Loucy (cell line): Measurements from ENCODE around the gene RXRG.

Source experiments
- H2AFZ ChIP-seq: fragments of 200-600 bp; sonication (generic); 2 replicates; pipeline ENCODE4 v1.6.0; 2016; ENCODE audit warnings: antibody characterized with exemption, mild to moderate bottlenecking, low read length, moderate library complexity
- H3F3A ChIP-seq: fragments of 200-600 bp; 2 replicates; pipeline ENCODE4 v1.6.0; 2016; ENCODE audit warnings: antibody characterized with exemption, low read depth, mild to moderate bottlenecking
- H3K27me3 ChIP-seq: fragments of 200-600 bp; sonication (generic); 2 replicates; pipeline ENCODE4 v1.6.1; 2014; ENCODE audit warnings: low read length, mild to moderate bottlenecking; ENCODE audit not compliant: insufficient read depth, poor library complexity, severe bottlenecking
- H3K36me3 ChIP-seq: fragments of 200-600 bp; sonication (generic); 2 replicates; pipeline ENCODE4 v1.6.1; 2016; ENCODE audit warnings: low read length; ENCODE audit not compliant: insufficient read depth
- H3K4me1 ChIP-seq: fragments of 200-600 bp; sonication (generic); 2 replicates; pipeline ENCODE4 v1.5.1; 2014; ENCODE audit warnings: low read length, mild to moderate bottlenecking; ENCODE audit not compliant: insufficient read depth, poor library complexity, severe bottlenecking
- H3K4me2 ChIP-seq: fragments of 200-600 bp; sonication (generic); 2 replicates; pipeline ENCODE4 v1.6.0; 2014; ENCODE audit warnings: antibody characterized with exemption, low read length, low read depth, mild to moderate bottlenecking; ENCODE audit not compliant: poor library complexity, severe bottlenecking
- H3K4me3 ChIP-seq: fragments of 200-600 bp; sonication (generic); 2 replicates; pipeline ENCODE4 v1.5.1; 2014; ENCODE audit warnings: low read length, mild to moderate bottlenecking, mixed read lengths; ENCODE audit not compliant: poor library complexity, severe bottlenecking
- H3K79me2 ChIP-seq: fragments of 200-600 bp; sonication (generic); 2 replicates; pipeline ENCODE4 v1.6.1; 2014; ENCODE audit warnings: low read length; ENCODE audit not compliant: insufficient read depth
- H3K9ac ChIP-seq: fragments of 200-600 bp; sonication (generic); 2 replicates; pipeline ENCODE4 v1.6.0; 2014; ENCODE audit warnings: mild to moderate bottlenecking, low read depth, low read length, moderate library complexity; ENCODE audit not compliant: poor library complexity, severe bottlenecking
- H3K9me2 ChIP-seq: fragments of 200-600 bp; sonication (generic); replicated peaks from 2 replicates; pipeline ENCODE4 v1.6.1; 2016; ENCODE audit warnings: low read depth, low read length, mixed read lengths
- H3K9me3 ChIP-seq: fragments of 200-600 bp; sonication (generic); 2 replicates; pipeline ENCODE4 v1.6.1; 2014; ENCODE audit warnings: mild to moderate bottlenecking, antibody characterized with exemption, low read length, low read depth; ENCODE audit not compliant: insufficient read depth
- H4K20me1 ChIP-seq: fragments of 200-600 bp; sonication (generic); 2 replicates; pipeline ENCODE4 v1.6.0; 2014; ENCODE audit warnings: antibody characterized with exemption, low read length, mild to moderate bottlenecking; ENCODE audit not compliant: insufficient read depth, poor library complexity, severe bottlenecking
- EZH2phosphoT487 ChIP-seq: fragments of 200-600 bp; IDR thresholded peaks from 2 replicates; pipeline ENCODE4 v1.6.1; 2018; ENCODE audit warnings: antibody characterized with exemption, mild to moderate bottlenecking, moderate library complexity, borderline replicate concordance
- TF ChIP-seq, protein P1 (sequence below): fragments of 200-600 bp; sonication (generic); conservative IDR thresholded peaks from 2 replicates; pipeline ENCODE4 v1.5.1; 2014; ENCODE audit warnings: mild to moderate bottlenecking, antibody characterized with exemption, low read length

RXRG gene

DNA sequence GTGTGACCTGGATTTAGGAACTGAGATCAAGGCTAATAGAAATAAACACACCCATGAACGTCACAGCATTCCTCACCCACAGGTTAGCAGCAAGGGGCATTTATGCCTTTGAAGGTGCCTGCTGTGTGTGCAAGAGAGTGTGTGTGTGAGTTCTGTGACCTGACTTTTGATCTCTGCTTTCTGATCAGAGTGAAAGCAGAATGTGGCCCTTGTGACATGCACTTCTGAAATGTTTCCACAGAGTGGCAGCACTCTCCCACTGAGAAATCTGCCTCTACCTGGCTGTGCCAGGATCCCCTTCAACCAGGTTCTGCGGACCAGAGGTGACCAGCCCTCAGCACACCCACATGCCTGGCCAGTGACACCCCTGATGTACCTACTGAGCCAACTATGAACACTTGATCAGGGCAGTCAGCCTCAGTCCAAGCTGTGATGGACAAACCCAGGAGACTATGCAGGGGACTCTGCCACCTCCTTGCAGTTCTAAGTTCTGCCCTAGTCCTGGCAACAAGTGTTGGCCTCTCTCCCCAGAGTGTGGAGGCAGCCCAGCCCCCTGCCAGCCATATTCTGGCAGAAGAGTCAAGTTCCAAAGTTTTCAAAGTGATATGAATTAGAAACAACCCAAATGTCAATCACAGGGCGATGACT, 41.0 kb downstream of the RXRG start:
- H3K4me2 ChIP-seq, result no peak overlapping the region
- H3K9ac ChIP-seq, result no peak overlapping the region
- H3K79me2 ChIP-seq, result no peaks in the 10 kb centered on the region
- H3K36me3 ChIP-seq, result no peaks in the 10 kb centered on the region
- H3K27me3 ChIP-seq, result peaks cover 1% of the 10 kb centered on the region
- H3K4me3 ChIP-seq, result no peak overlapping the region
- no peaks in the 10 kb centered on the region for H3K9me2 ChIP-seq
- TF ChIP-seq, protein P1, sequence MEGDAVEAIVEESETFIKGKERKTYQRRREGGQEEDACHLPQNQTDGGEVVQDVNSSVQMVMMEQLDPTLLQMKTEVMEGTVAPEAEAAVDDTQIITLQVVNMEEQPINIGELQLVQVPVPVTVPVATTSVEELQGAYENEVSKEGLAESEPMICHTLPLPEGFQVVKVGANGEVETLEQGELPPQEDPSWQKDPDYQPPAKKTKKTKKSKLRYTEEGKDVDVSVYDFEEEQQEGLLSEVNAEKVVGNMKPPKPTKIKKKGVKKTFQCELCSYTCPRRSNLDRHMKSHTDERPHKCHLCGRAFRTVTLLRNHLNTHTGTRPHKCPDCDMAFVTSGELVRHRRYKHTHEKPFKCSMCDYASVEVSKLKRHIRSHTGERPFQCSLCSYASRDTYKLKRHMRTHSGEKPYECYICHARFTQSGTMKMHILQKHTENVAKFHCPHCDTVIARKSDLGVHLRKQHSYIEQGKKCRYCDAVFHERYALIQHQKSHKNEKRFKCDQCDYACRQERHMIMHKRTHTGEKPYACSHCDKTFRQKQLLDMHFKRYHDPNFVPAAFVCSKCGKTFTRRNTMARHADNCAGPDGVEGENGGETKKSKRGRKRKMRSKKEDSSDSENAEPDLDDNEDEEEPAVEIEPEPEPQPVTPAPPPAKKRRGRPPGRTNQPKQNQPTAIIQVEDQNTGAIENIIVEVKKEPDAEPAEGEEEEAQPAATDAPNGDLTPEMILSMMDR, result peak; percentile 78
- TF ChIP-seq EZH2phosphoT487, result no peak
- no peaks in the 10 kb centered on the region for H3K4me1 ChIP-seq
- H2AFZ ChIP-seq, result no peak overlapping the region
- H3K9me3 ChIP-seq, result no peaks in the 10 kb centered on the region
- no peaks in the 10 kb centered on the region for H3F3A ChIP-seq
- H4K20me1 ChIP-seq, result no peaks in the 10 kb centered on the region

DNA sequence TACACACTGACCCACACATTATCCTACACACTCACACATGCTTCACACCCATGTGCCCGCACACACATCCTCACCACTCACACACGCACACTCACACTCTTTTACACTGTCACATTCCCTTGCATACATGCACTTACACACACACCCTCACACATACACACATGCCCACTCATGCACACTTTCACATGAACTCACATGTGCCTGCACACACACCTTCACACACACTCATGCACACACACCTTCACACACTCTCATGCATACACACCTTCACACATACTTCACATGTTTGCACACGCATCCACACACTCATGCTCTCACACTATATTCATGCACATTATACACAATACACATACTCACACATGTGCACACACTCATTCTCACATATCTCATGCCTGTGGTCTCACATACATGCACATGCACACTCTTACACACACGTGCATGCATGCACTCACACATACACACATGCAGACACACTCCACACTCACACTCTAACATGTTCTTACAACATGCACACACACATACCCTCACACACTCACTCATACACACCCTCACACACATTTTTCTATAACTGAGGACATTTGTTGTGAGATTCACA, 42.3 kb downstream of the RXRG start:
- TF ChIP-seq, protein P1, result no peak
- TF ChIP-seq EZH2phosphoT487, result no peak
- no peak overlapping the region for H3K4me3 ChIP-seq
- H3K9me2 ChIP-seq, result no peaks in the 10 kb centered on the region
- peaks cover 12% of the 10 kb centered on the region for H3K27me3 ChIP-seq
- H3K9ac ChIP-seq, result no peak overlapping the region
- no peak overlapping the region for H2AFZ ChIP-seq
- no peaks in the 10 kb centered on the region for H3K4me1 ChIP-seq
- H3K9me3 ChIP-seq, result no peaks in the 10 kb centered on the region
- no peaks in the 10 kb centered on the region for H3K36me3 ChIP-seq
- H3K4me2 ChIP-seq, result no peak overlapping the region
- no peaks in the 10 kb centered on the region for H3K79me2 ChIP-seq
- no peaks in the 10 kb centered on the region for H4K20me1 ChIP-seq
- H3F3A ChIP-seq, result no peaks in the 10 kb centered on the region

DNA sequence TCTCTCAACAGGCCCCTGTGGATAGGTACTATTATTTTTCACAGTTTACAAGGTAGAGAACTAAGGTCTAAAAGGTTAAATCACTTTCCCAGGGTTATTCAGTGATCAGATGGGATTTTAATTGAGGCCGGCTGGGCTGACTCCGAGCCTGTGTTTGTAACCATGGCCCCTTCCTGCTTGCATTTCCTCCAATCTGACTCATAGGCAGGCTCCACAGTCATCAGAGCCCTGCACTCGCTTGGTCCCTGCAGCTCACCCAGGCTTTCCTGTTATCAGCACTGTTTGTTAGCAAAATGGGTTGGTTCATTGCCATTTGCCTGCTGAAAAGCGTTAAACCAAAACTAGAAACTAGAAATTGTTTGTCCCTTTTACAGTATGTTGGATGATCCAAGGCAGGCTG, 47.0 kb downstream of the RXRG start:
- H3K36me3 ChIP-seq, result no peaks in the 10 kb centered on the region
- H3F3A ChIP-seq, result no peaks in the 10 kb centered on the region
- TF ChIP-seq, protein P1, result no peak
- no peak for TF ChIP-seq EZH2phosphoT487
- no peak overlapping the region for H3K4me2 ChIP-seq
- H3K79me2 ChIP-seq, result no peaks in the 10 kb centered on the region
- no peak overlapping the region for H3K4me3 ChIP-seq
- no peaks in the 10 kb centered on the region for H3K9me2 ChIP-seq
- no peaks in the 10 kb centered on the region for H3K9me3 ChIP-seq
- peaks cover 53% of the 10 kb centered on the region for H3K27me3 ChIP-seq
- no peak overlapping the region for H2AFZ ChIP-seq
- H3K4me1 ChIP-seq, result peaks cover 5% of the 10 kb centered on the region
- H3K9ac ChIP-seq, result no peak overlapping the region
- peaks cover 10% of the 10 kb centered on the region for H4K20me1 ChIP-seq
